Measurements from ENCODE around the gene RHEX. TPM values are rescaled to one million over a fixed set of nuclear protein-coding genes. Genes with fewer than 3 reads are reported as not detected.

RHEX gene
- polyA plus RNA-seq, 2 of the 4 experiments (the other 2 are of a cell fraction), result not detected

DNA sequence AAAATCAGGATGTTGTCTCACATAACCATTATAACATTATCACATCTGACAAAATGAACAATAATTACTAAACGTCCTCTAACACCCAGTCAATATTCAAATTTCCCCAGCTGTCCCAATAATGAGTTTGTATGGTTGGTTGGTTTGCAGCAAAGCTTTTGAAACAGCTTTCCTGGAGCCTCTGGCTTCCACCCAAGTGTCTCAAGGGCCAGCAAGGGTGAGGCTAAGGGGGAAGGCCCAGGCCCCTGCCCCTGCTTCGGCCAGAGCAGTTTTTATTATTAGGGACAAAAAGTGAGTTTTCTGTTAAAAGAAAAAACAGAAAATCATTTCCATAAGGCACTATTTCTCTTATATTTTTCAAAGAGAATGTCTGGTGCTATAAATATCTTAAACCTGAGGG, 83.3 kb downstream of the RHEX start:
- ChIA-PET POLR2A (no interaction called here), CTCF (interaction anchor here (1.0 to 1.7 kb wide), 4 partner anchors 13 to 408 kb away, joined by 3 to 5 read pairs (median 4); no protein-coding TSS in a partner anchor)
- H3K4me1 ChIP-seq, result no peaks in the 10 kb centered on the region
- no peak overlapping the region for H3K4me2 ChIP-seq
- H3K4me3 ChIP-seq, result no peak overlapping the region
- WGBS (ENCODE audit: missing lambda C conversion rate), result 15% methylated on average over 2 of the region's 2 CpGs
- H3K27ac ChIP-seq, result no peak overlapping the region
- TF ChIP-seq SMC3 (IDR thresholded peaks at IDR 0.05), result no peak
- TF ChIP-seq ZC3H11A (IDR thresholded peaks at IDR 0.05), result no peak
- TF ChIP-seq FOXS1 (CRISPR knock-in tag; IDR thresholded peaks at IDR 0.05), result no peak
- no peak for TF ChIP-seq POLR2AphosphoS2 (conservative IDR thresholded peaks at IDR 0.05; ENCODE audit: low read length)
- TF ChIP-seq FOSB (CRISPR knock-in tag; IDR thresholded peaks at IDR 0.05), result no peak
- no peak for TF ChIP-seq CEBPB (IDR thresholded peaks at IDR 0.05)
- TF ChIP-seq ESRRA (IDR thresholded peaks at IDR 0.05; ENCODE audit: borderline replicate concordance, low read length), result no peak
- TF ChIP-seq, protein P1, sequence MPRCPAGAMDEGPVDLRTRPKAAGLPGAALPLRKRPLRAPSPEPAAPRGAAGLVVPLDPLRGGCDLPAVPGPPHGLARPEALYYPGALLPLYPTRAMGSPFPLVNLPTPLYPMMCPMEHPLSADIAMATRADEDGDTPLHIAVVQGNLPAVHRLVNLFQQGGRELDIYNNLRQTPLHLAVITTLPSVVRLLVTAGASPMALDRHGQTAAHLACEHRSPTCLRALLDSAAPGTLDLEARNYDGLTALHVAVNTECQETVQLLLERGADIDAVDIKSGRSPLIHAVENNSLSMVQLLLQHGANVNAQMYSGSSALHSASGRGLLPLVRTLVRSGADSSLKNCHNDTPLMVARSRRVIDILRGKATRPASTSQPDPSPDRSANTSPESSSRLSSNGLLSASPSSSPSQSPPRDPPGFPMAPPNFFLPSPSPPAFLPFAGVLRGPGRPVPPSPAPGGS (IDR thresholded peaks at IDR 0.05), result no peak
- TF ChIP-seq, protein P2, sequence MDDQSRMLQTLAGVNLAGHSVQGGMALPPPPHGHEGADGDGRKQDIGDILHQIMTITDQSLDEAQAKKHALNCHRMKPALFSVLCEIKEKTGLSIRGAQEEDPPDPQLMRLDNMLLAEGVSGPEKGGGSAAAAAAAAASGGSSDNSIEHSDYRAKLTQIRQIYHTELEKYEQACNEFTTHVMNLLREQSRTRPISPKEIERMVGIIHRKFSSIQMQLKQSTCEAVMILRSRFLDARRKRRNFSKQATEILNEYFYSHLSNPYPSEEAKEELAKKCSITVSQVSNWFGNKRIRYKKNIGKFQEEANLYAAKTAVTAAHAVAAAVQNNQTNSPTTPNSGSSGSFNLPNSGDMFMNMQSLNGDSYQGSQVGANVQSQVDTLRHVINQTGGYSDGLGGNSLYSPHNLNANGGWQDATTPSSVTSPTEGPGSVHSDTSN (IDR thresholded peaks at IDR 0.05), result no peak
- no peak for TF ChIP-seq CBX8 (IDR thresholded peaks at IDR 0.05)
- TF ChIP-seq POLR2A (IDR thresholded peaks at IDR 0.05; ENCODE audit: low read length), result no peak
- no peak for TF ChIP-seq CBX2 (IDR thresholded peaks at IDR 0.05; ENCODE audit: borderline replicate concordance, low read depth)
- no peak for TF ChIP-seq MAFK (IDR thresholded peaks at IDR 0.05; ENCODE audit: partially characterized antibody)
- TF ChIP-seq EHMT2 (IDR thresholded peaks at IDR 0.05; ENCODE audit: low read depth), result no peak
- TF ChIP-seq HOXA7 (CRISPR knock-in tag; IDR thresholded peaks at IDR 0.05), result no peak
- no peak for TF ChIP-seq JUN (IDR thresholded peaks at IDR 0.05)
- TF ChIP-seq HOXB5 (CRISPR knock-in tag; IDR thresholded peaks at IDR 0.05), result no peak
- TF ChIP-seq HDAC2 (IDR thresholded peaks at IDR 0.05), result no peak
- TF ChIP-seq RFX5 (IDR thresholded peaks at IDR 0.05), result no peak
- no peak for TF ChIP-seq NFE2L2 (conservative IDR thresholded peaks at IDR 0.05; ENCODE audit: low read length)
- no peaks in the 10 kb centered on the region for H3K9me3 ChIP-seq
- ATAC-seq (no peak), DNase-seq (ENCODE audit: low read depth in 1 of 2, low spot score in 1 of 2) (no peak), FAIRE-seq (no peak)

DNA sequence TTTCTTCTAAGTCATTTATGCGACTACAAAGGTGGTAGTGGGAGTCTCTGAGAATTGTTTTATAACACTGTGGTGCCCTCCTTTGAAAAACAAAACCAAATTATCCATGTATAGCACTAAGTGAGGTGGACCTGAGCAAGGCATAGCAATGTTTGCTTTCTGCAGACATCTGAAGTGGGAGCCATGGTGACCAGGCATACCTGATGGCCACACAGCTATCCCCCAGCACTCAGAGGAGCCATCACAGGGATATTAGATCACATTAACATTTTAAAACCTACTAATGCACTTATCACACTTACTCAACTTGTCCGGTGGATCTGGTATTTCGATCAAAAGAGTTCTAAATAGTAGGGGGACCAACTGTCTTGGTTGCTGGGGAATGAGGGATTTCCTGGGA, 89.0 kb downstream of the RHEX start:
- ATAC-seq (no peak), DNase-seq (ENCODE audit: low read depth in 1 of 2, low spot score in 1 of 2) (no peak), FAIRE-seq (no peak)
- ChIA-PET CTCF (interaction anchor here (1.0 kb wide), 1 partner anchor 165 kb away, joined by 4 read pairs; no protein-coding TSS in a partner anchor), POLR2A (no interaction called here)
- no peak overlapping the region for H3K27ac ChIP-seq
- H3K4me3 ChIP-seq, result no peak overlapping the region
- H3K9me3 ChIP-seq, result no peaks in the 10 kb centered on the region
- 46% methylated on average over 3 of the region's 3 CpGs for WGBS (ENCODE audit: missing lambda C conversion rate)
- H3K4me2 ChIP-seq, result no peak overlapping the region
- no peaks in the 10 kb centered on the region for H3K4me1 ChIP-seq
- TF ChIP-seq JUN (IDR thresholded peaks at IDR 0.05) (no peak), CHD2 (IDR thresholded peaks at IDR 0.05; ENCODE audit: low read length, partially characterized antibody) (no peak), NFE2L2 (conservative IDR thresholded peaks at IDR 0.05; ENCODE audit: low read length) (no peak), HOXA7 (CRISPR knock-in tag; IDR thresholded peaks at IDR 0.05) (no peak), JUNB (IDR thresholded peaks at IDR 0.05) (no peak), TP53 (CRISPR knock-in tag; IDR thresholded peaks at IDR 0.05) (no peak), HOXB5 (CRISPR knock-in tag; IDR thresholded peaks at IDR 0.05) (no peak), RARB (CRISPR knock-in tag; IDR thresholded peaks at IDR 0.05) (no peak), ZSCAN20 (CRISPR knock-in tag; IDR thresholded peaks at IDR 0.05) (no peak), CBX2 (IDR thresholded peaks at IDR 0.05; ENCODE audit: borderline replicate concordance, low read depth) (no peak), HOXB13 (CRISPR knock-in tag; IDR thresholded peaks at IDR 0.05; ENCODE audit: low read depth) (no peak), RFX5 (IDR thresholded peaks at IDR 0.05) (no peak)
- TF ChIP-seq, protein P3, sequence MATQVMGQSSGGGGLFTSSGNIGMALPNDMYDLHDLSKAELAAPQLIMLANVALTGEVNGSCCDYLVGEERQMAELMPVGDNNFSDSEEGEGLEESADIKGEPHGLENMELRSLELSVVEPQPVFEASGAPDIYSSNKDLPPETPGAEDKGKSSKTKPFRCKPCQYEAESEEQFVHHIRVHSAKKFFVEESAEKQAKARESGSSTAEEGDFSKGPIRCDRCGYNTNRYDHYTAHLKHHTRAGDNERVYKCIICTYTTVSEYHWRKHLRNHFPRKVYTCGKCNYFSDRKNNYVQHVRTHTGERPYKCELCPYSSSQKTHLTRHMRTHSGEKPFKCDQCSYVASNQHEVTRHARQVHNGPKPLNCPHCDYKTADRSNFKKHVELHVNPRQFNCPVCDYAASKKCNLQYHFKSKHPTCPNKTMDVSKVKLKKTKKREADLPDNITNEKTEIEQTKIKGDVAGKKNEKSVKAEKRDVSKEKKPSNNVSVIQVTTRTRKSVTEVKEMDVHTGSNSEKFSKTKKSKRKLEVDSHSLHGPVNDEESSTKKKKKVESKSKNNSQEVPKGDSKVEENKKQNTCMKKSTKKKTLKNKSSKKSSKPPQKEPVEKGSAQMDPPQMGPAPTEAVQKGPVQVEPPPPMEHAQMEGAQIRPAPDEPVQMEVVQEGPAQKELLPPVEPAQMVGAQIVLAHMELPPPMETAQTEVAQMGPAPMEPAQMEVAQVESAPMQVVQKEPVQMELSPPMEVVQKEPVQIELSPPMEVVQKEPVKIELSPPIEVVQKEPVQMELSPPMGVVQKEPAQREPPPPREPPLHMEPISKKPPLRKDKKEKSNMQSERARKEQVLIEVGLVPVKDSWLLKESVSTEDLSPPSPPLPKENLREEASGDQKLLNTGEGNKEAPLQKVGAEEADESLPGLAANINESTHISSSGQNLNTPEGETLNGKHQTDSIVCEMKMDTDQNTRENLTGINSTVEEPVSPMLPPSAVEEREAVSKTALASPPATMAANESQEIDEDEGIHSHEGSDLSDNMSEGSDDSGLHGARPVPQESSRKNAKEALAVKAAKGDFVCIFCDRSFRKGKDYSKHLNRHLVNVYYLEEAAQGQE (IDR thresholded peaks at IDR 0.05), result no peak
- TF ChIP-seq, protein P4, sequence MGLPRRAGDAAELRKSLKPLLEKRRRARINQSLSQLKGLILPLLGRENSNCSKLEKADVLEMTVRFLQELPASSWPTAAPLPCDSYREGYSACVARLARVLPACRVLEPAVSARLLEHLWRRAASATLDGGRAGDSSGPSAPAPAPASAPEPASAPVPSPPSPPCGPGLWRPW (IDR thresholded peaks at IDR 0.05), result no peak
- TF ChIP-seq, protein P5, sequence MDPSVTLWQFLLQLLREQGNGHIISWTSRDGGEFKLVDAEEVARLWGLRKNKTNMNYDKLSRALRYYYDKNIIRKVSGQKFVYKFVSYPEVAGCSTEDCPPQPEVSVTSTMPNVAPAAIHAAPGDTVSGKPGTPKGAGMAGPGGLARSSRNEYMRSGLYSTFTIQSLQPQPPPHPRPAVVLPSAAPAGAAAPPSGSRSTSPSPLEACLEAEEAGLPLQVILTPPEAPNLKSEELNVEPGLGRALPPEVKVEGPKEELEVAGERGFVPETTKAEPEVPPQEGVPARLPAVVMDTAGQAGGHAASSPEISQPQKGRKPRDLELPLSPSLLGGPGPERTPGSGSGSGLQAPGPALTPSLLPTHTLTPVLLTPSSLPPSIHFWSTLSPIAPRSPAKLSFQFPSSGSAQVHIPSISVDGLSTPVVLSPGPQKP (IDR thresholded peaks at IDR 0.05; ENCODE audit: low read depth, low read length), result no peak
- TF ChIP-seq, protein P6, sequence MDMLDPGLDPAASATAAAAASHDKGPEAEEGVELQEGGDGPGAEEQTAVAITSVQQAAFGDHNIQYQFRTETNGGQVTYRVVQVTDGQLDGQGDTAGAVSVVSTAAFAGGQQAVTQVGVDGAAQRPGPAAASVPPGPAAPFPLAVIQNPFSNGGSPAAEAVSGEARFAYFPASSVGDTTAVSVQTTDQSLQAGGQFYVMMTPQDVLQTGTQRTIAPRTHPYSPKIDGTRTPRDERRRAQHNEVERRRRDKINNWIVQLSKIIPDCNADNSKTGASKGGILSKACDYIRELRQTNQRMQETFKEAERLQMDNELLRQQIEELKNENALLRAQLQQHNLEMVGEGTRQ (IDR thresholded peaks at IDR 0.05), result no peak
- TF ChIP-seq, protein P7, sequence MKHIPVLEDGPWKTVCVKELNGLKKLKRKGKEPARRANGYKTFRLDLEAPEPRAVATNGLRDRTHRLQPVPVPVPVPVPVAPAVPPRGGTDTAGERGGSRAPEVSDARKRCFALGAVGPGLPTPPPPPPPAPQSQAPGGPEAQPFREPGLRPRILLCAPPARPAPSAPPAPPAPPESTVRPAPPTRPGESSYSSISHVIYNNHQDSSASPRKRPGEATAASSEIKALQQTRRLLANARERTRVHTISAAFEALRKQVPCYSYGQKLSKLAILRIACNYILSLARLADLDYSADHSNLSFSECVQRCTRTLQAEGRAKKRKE (CRISPR knock-in tag; IDR thresholded peaks at IDR 0.05; ENCODE audit: low read depth), result no peak

Measured in A549 (cell line).